ENCODE measurements around the gene TREML4. TPM values are rescaled to one million over a fixed set of nuclear protein-coding genes. Genes with fewer than 3 reads are reported as not detected.

Gene TREML4
- total and polyA plus RNA-seq, 10 of the 15 experiments (the other 5 are each of a cell fraction or from before 2014, with no cell fraction given): not detected

- peaks cover 0 to 4% of the 10 kb centered on the region in 2 experiments; a peak in 2 of 4 replicates for H3K36me3 ChIP-seq (ENCODE audit: control insufficient read depth in 2 of 2, insufficient read depth in 2 of 2, low read length in 1 of 2)
- H3K4me2 ChIP-seq (ENCODE audit: control insufficient read depth, insufficient read depth): no peak overlapping the region
- TF ChIP-seq CTCF (IDR thresholded peaks at IDR 0.05 in 2 of 3, conservative IDR thresholded peaks at IDR 0.05 in 1 of 3; ENCODE audit: control insufficient read depth in 2 of 3, extremely low read depth in 1 of 3, insufficient read depth in 1 of 3, low read depth in 3 of 3, low read length in 3 of 3) (peak; percentile 40 to 67 (median 61); a peak in 5 of 6 replicates), USF2 (IDR thresholded peaks at IDR 0.05; ENCODE audit: borderline replicate concordance, low read depth, low read length) (no peak), MEF2A (IDR thresholded peaks at IDR 0.05; ENCODE audit: insufficient read depth, low read depth, low read length) (no peak), RAD21 (IDR thresholded peaks at IDR 0.05; ENCODE audit: insufficient read depth, low read depth, low read length) (peak; percentile 48), SMC3 (IDR thresholded peaks at IDR 0.05; ENCODE audit: borderline replicate concordance, low read length) (peak; percentile 41; the same call in 1 of the 2 replicates)
- no peaks in the 10 kb centered on the region for H3K79me2 ChIP-seq (ENCODE audit: control insufficient read depth, insufficient read depth, low read length)
- DNase-seq (ENCODE audit: low read depth, low spot score): no peak
- ChIA-PET RAD21 (ENCODE audit: unreplicated experiment) (interaction anchor here (1.1 to 1.3 kb wide), 3 partner anchors 87 to 129 kb away, joined by 3 to 4 read pairs (median 3); no protein-coding TSS in a partner anchor), CTCF (interaction anchor here (0.9 to 1.6 kb wide), 10 partner anchors 9 to 271 kb away, joined by 3 to 7 read pairs (median 4); no protein-coding TSS in a partner anchor), SMC1A (ENCODE audit: uncharacterized antibody, unreplicated experiment) (interaction anchor here (0.7 to 1.2 kb wide), 5 partner anchors 9 to 128 kb away, joined by 3 to 4 read pairs (median 3); partner anchors contain the start of gene TREML2), POLR2A (interaction anchor here (0.6 kb wide), 1 partner anchor 1614 kb away, joined by 3 read pairs; no protein-coding TSS in a partner anchor)
- H3K27me3 ChIP-seq (replicated peaks in 1 of 2; ENCODE audit: control insufficient read depth in 2 of 2, insufficient read depth in 2 of 2, low read length in 1 of 2): no peaks in the 10 kb centered on the region; a peak in 1 of 4 replicates
- no peak overlapping the region for H2AFZ ChIP-seq (ENCODE audit: control insufficient read depth, low read depth, low read length)
- H3K9ac ChIP-seq (ENCODE audit: control insufficient read depth, insufficient read depth, low read length): no peak overlapping the region
- peaks cover 17% of the 10 kb centered on the region for H3K9me3 ChIP-seq (replicated peaks; ENCODE audit: control insufficient read depth, insufficient read depth, low read length)
- H3K4me1 ChIP-seq (ENCODE audit: control insufficient read depth, insufficient read depth, low read length): no peaks in the 10 kb centered on the region
- in situ Hi-C loops (cut with MboI): no loop called here
- peak; percentile 83 for ATAC-seq
- no peaks in the 10 kb centered on the region for H4K20me1 ChIP-seq (ENCODE audit: control insufficient read depth, insufficient read depth)
- no TSS peak for BruUV-seq (replicated peaks)
- no peak for FAIRE-seq
- 26% methylated on average over 6 of the region's 6 CpGs for WGBS (ENCODE audit: insufficient coverage, insufficient replicate concordance, low lambda C conversion rate, missing lambda C conversion rate)
- H3K4me3 ChIP-seq: no peak overlapping the region
- no peak overlapping the region for H3K27ac ChIP-seq (ENCODE audit: control insufficient read depth, insufficient read depth)
- intact Hi-C loops (cut with micrococcal nuclease; ENCODE audit: unreplicated experiment): loop anchor here (5.0 kb wide), 1 partner anchor 126 kb away; no protein-coding TSS in a partner anchor
These were observed 36.6 kb upstream of the TREML4 start for GRCh38 chr6:41191569-41191968.
